ENCODE measurements around the gene POLR2H. TPM values are rescaled to one million over a fixed set of nuclear protein-coding genes. Genes with fewer than 3 reads are reported as not detected.
A peak's percentile ranks its signal among the peaks of the same experiment; 100 is the strongest.

The POLR2H gene
- total and polyA plus RNA-seq, 2 donors from 2014 or later: 82.0 to 157 TPM

- H3K36me3 ChIP-seq (ENCODE audit: control insufficient read depth in 2 of 3, insufficient read depth in 3 of 3, low read length in 3 of 3): peaks cover 0 to 5% (median 4%) of the 10 kb centered on the region in 3 donors
- intact Hi-C loops (cut with DNase I): no loop called here
- H3K9me3 ChIP-seq (ENCODE audit: control insufficient read depth in 2 of 3, insufficient read depth in 1 of 3, low read length in 3 of 3): no peaks in the 10 kb centered on the region
- no peak overlapping the region for H3K9ac ChIP-seq (ENCODE audit: low read length in 3 of 3)
- peaks cover 3 to 15% (median 13%) of the 10 kb centered on the region in 3 donors for H3K4me1 ChIP-seq (ENCODE audit: control insufficient read depth in 2 of 3, insufficient read depth in 2 of 3, low read depth in 1 of 3, low read length in 3 of 3)
- H3K4me3 ChIP-seq (ENCODE audit: low read length in 3 of 3): no peak overlapping the region
- FAIRE-seq (no peak), DNase-seq (peak in 2 of 5 donors; percentile 57 to 64)
- TF ChIP-seq CTCF (IDR thresholded peaks at IDR 0.05; ENCODE audit: borderline replicate concordance, extremely low read depth, insufficient read depth): no peak
- no peaks in the 10 kb centered on the region for H3K27me3 ChIP-seq (ENCODE audit: control insufficient read depth, insufficient read depth, low read length)
- no peak overlapping the region for H3K27ac ChIP-seq (ENCODE audit: low read depth in 2 of 2, low read length in 2 of 2)
Observed at GRCh38 chr3:184359610-184360009, 1.9 kb upstream of the POLR2H start.

GRCh38 chr3:184360070-184360928, 1.2 kb upstream of the POLR2H start:
- Histone ChIP-seq H3K9ac (ENCODE audit: low read length in 3 of 3) (peak overlapping the region in 2 of 3 donors; percentile 67 to 70), H3K9me3 (ENCODE audit: control insufficient read depth in 2 of 3, insufficient read depth in 1 of 3, low read length in 3 of 3) (no peaks in the 10 kb centered on the region), H3K36me3 (ENCODE audit: control insufficient read depth in 2 of 3, insufficient read depth in 3 of 3, low read length in 3 of 3) (peaks cover 3 to 9% (median 6%) of the 10 kb centered on the region in 3 donors), H3K4me1 (ENCODE audit: control insufficient read depth in 2 of 3, insufficient read depth in 2 of 3, low read depth in 1 of 3, low read length in 3 of 3) (peaks cover 3 to 17% (median 13%) of the 10 kb centered on the region in 3 donors), H3K27ac (ENCODE audit: low read depth in 2 of 2, low read length in 2 of 2) (no peak overlapping the region), H3K27me3 (ENCODE audit: control insufficient read depth, insufficient read depth, low read length) (no peaks in the 10 kb centered on the region), H3K4me3 (ENCODE audit: low read length in 3 of 3) (peak overlapping the region; percentile 51 to 90 (median 81))
- intact Hi-C loops (cut with DNase I): no loop called here
- DNase-seq (peak in 2 of 5 donors; percentile 61 to 71), FAIRE-seq (no peak)
- TF ChIP-seq CTCF (IDR thresholded peaks at IDR 0.05; ENCODE audit: borderline replicate concordance, extremely low read depth, insufficient read depth): no peak

GRCh38 chr3:184360929-184361531, 480 bp upstream of the POLR2H start:
- Histone ChIP-seq H3K27me3 (ENCODE audit: control insufficient read depth, insufficient read depth, low read length) (no peaks in the 10 kb centered on the region), H3K9ac (ENCODE audit: low read length in 3 of 3) (peak overlapping the region; percentile 48 to 70 (median 67)), H3K36me3 (ENCODE audit: control insufficient read depth in 2 of 3, insufficient read depth in 3 of 3, low read length in 3 of 3) (peaks cover 5 to 10% (median 6%) of the 10 kb centered on the region in 3 donors), H3K27ac (ENCODE audit: low read depth in 2 of 2, low read length in 2 of 2) (peak overlapping the region; percentile 56 to 81), H3K9me3 (ENCODE audit: control insufficient read depth in 2 of 3, insufficient read depth in 1 of 3, low read length in 3 of 3) (no peaks in the 10 kb centered on the region), H3K4me1 (ENCODE audit: control insufficient read depth in 2 of 3, insufficient read depth in 2 of 3, low read depth in 1 of 3, low read length in 3 of 3) (peaks cover 3 to 17% (median 13%) of the 10 kb centered on the region in 3 donors), H3K4me3 (ENCODE audit: low read length in 3 of 3) (peak overlapping the region; percentile 51 to 90 (median 81))
- DNase-seq (peak in 1 of 5 donors; percentile 80), FAIRE-seq (no peak)
- intact Hi-C loops (cut with DNase I): no loop called here
- no peak for TF ChIP-seq CTCF (IDR thresholded peaks at IDR 0.05; ENCODE audit: borderline replicate concordance, extremely low read depth, insufficient read depth)

Data from kidney (tissue), 14 donors.